ENCODE results near the gene SLC39A6. TPM values are rescaled to one million over a fixed set of nuclear protein-coding genes. Genes with fewer than 3 reads are reported as not detected.
"Not testable (repeated sequence)": the region's sequence is repeated elsewhere in the genome, so short reads cannot be mapped to it uniquely, and the experiment has no call there.

Gene SLC39A6
- total RNA-seq, 1 donor from 2014 or later, result 75.8 TPM

DNA sequence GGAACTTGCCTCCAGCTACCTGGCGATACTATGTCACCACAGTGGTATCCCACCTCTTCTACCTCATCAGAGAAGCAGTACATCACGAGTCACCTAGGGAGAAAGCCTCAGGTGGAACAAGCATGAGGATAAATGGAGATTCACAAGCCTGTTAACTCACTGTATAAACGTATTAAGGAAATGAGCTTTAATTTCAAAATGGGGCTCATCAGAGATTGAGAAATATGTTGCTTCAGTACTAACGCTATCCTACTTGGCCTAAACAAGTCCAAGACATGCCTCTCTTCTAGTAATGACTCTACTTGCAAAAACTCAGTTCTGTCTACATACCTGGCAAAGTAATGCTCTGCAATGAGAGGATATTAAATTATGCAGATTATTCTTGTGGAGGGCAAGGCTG is 4.3 kb downstream of the SLC39A6 start:
- no peak for DNase-seq (ENCODE audit: extremely low spot score, unreplicated experiment)
- Mint-ChIP-seq H3K9me3 (ENCODE audit: unreplicated experiment) (no peaks in the 10 kb centered on the region), H3K27ac (ENCODE audit: unreplicated experiment) (no peak overlapping the region), H3K36me3 (ENCODE audit: unreplicated experiment) (peaks cover 38% of the 10 kb centered on the region), H3K4me1 (ENCODE audit: unreplicated experiment) (peaks cover 16% of the 10 kb centered on the region), H3K4me3 (ENCODE audit: unreplicated experiment) (no peak overlapping the region), H3K27me3 (ENCODE audit: unreplicated experiment) (no peaks in the 10 kb centered on the region)
- no peak for TF ChIP-seq CTCF (IDR thresholded peaks at IDR 0.05)

DNA sequence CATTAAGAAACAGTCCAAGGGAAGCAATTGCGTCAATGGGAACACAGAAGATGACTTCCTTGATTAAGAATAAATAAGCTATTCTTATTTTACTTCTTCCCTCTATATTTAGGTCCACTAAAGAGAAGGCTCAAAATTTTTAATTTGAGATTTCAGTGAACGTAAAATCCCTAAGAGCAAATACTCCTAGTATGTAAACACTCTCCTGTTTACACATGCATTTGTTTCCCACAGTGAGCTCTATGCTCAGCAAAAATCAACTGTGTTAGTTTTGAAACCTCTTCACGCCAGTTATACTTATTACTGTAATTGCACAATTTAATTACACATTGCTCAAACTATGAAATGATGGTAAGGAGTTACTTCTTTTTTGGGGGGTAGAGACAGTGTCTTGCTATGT is 8.8 kb downstream of the SLC39A6 start:
- Mint-ChIP-seq H3K27me3 (ENCODE audit: unreplicated experiment) (no peaks in the 10 kb centered on the region), H3K9me3 (ENCODE audit: unreplicated experiment) (no peaks in the 10 kb centered on the region), H3K4me3 (ENCODE audit: unreplicated experiment) (no peak overlapping the region), H3K36me3 (ENCODE audit: unreplicated experiment) (peaks cover 45% of the 10 kb centered on the region), H3K4me1 (ENCODE audit: unreplicated experiment) (no peaks in the 10 kb centered on the region), H3K27ac (ENCODE audit: unreplicated experiment) (no peak overlapping the region)
- TF ChIP-seq CTCF (IDR thresholded peaks at IDR 0.05), result no peak
- no peak for DNase-seq (ENCODE audit: extremely low spot score, unreplicated experiment)

- not testable (repeated sequence) for H3K27ac Mint-ChIP-seq (ENCODE audit: unreplicated experiment); H3K4me3 Mint-ChIP-seq (ENCODE audit: unreplicated experiment); DNase-seq (ENCODE audit: extremely low spot score, unreplicated experiment); H3K27me3 Mint-ChIP-seq (ENCODE audit: unreplicated experiment); H3K9me3 Mint-ChIP-seq (ENCODE audit: unreplicated experiment); H3K4me1 Mint-ChIP-seq (ENCODE audit: unreplicated experiment)
- peaks cover 45% of the 10 kb centered on the region for H3K36me3 Mint-ChIP-seq (ENCODE audit: unreplicated experiment)
Measured at GRCh38 chr18:36116771-36117170, 12.4 kb downstream of the SLC39A6 start.

GRCh38 chr18:36114738-36115137 is 14.4 kb downstream of the SLC39A6 start:
- peaks cover 46% of the 10 kb centered on the region for H3K36me3 Mint-ChIP-seq (ENCODE audit: unreplicated experiment)
- H3K27ac Mint-ChIP-seq (ENCODE audit: unreplicated experiment), result no peak overlapping the region
- H3K9me3 Mint-ChIP-seq (ENCODE audit: unreplicated experiment), result no peaks in the 10 kb centered on the region
- DNase-seq (ENCODE audit: extremely low spot score, unreplicated experiment), result no peak
- H3K4me1 Mint-ChIP-seq (ENCODE audit: unreplicated experiment), result no peaks in the 10 kb centered on the region
- no peak overlapping the region for H3K4me3 Mint-ChIP-seq (ENCODE audit: unreplicated experiment)
- no peak for TF ChIP-seq CTCF (IDR thresholded peaks at IDR 0.05)
- no peaks in the 10 kb centered on the region for H3K27me3 Mint-ChIP-seq (ENCODE audit: unreplicated experiment)

GRCh38 chr18:36114251-36114650 is 14.9 kb downstream of the SLC39A6 start:
- Mint-ChIP-seq H3K4me3 (ENCODE audit: unreplicated experiment) (no peak overlapping the region), H3K9me3 (ENCODE audit: unreplicated experiment) (no peaks in the 10 kb centered on the region), H3K27ac (ENCODE audit: unreplicated experiment) (no peak overlapping the region), H3K36me3 (ENCODE audit: unreplicated experiment) (peaks cover 48% of the 10 kb centered on the region), H3K27me3 (ENCODE audit: unreplicated experiment) (no peaks in the 10 kb centered on the region), H3K4me1 (ENCODE audit: unreplicated experiment) (no peaks in the 10 kb centered on the region)
- DNase-seq (ENCODE audit: extremely low spot score, unreplicated experiment), result no peak
- TF ChIP-seq CTCF (IDR thresholded peaks at IDR 0.05), result no peak

- H3K4me3 Mint-ChIP-seq (ENCODE audit: unreplicated experiment), result no peak overlapping the region
- H3K27ac Mint-ChIP-seq (ENCODE audit: unreplicated experiment), result no peak overlapping the region
- no peaks in the 10 kb centered on the region for H3K4me1 Mint-ChIP-seq (ENCODE audit: unreplicated experiment)
- no peaks in the 10 kb centered on the region for H3K27me3 Mint-ChIP-seq (ENCODE audit: unreplicated experiment)
- H3K36me3 Mint-ChIP-seq (ENCODE audit: unreplicated experiment), result peaks cover 59% of the 10 kb centered on the region
- DNase-seq (ENCODE audit: extremely low spot score, unreplicated experiment), result no peak
- TF ChIP-seq CTCF (IDR thresholded peaks at IDR 0.05), result no peak
- H3K9me3 Mint-ChIP-seq (ENCODE audit: unreplicated experiment), result no peaks in the 10 kb centered on the region
Measured at GRCh38 chr18:36112302-36112701, 16.8 kb downstream of the SLC39A6 start.

Data from osteocyte (in vitro differentiated cells).